Neural cell (in vitro differentiated cells): ENCODE measurements around the gene NPFF. TPM values are rescaled to one million over a fixed set of nuclear protein-coding genes. Genes with fewer than 3 reads are reported as not detected.

Source experiments
- H2AFZ ChIP-seq: fragments of 200-600, 300-800 bp; sonication (generic), shearing (Covaris generic); 2 replicates; pipeline ENCODE4 v1.6.0; 2014; ENCODE audit warnings: low read depth, mild to moderate bottlenecking, antibody characterized with exemption, low read length, moderate library complexity
- H3F3A ChIP-seq: fragments of 200-600 bp; shearing (Covaris generic); 2 replicates; pipeline ENCODE4 v1.6.1; 2016; ENCODE audit warnings: mild to moderate bottlenecking, moderate library complexity, mixed read lengths, antibody characterized with exemption, low read length; ENCODE audit not compliant: insufficient read depth, poor library complexity, severe bottlenecking
- H3K27ac ChIP-seq: fragments of 200-600, 300-800 bp; sonication (generic), shearing (Covaris generic); 2 replicates; pipeline ENCODE4 v1.5.1; 2014; ENCODE audit warnings: mild to moderate bottlenecking, low read length, moderate library complexity
- H3K27me3 ChIP-seq: fragments of 300-800, 200-600 bp; sonication (generic), shearing (Covaris generic); 2 replicates; pipeline ENCODE4 v1.6.0; 2014; ENCODE audit warnings: mild to moderate bottlenecking, low read depth, low read length, moderate library complexity; ENCODE audit not compliant: insufficient read depth
- H3K36me3 ChIP-seq: fragments of 300-800, 200-600 bp; sonication (generic), shearing (Covaris generic); 2 replicates; pipeline ENCODE4 v1.5.1; 2014; ENCODE audit warnings: mild to moderate bottlenecking, antibody characterized with exemption, low read length, moderate library complexity; ENCODE audit not compliant: insufficient read depth
- H3K4me2 ChIP-seq: fragments of 300-800, 200-600 bp; sonication (generic), shearing (Covaris generic); 2 replicates; pipeline ENCODE4 v1.6.0; 2014; ENCODE audit warnings: mild to moderate bottlenecking, low read length
- H3K4me3 ChIP-seq: fragments of 300-800, 200-600 bp; sonication (generic), shearing (Covaris generic); 2 replicates; pipeline ENCODE4 v1.5.1; 2014; ENCODE audit warnings: mild to moderate bottlenecking, low read length, moderate library complexity
- H3K79me2 ChIP-seq: fragments of 200-600 bp; shearing (Covaris generic); replicated peaks from 2 replicates; pipeline ENCODE4 v1.6.0; 2014; ENCODE audit warnings: mild to moderate bottlenecking, low read length, moderate library complexity; ENCODE audit not compliant: insufficient read depth
- H3K9ac ChIP-seq: fragments of 300-800, 200-600 bp; sonication (generic), shearing (Covaris generic); 2 replicates; pipeline ENCODE4 v1.6.1; 2016; ENCODE audit warnings: mild to moderate bottlenecking, low read length, mixed read lengths
- H3K9me2 ChIP-seq: fragments of 200-600 bp; shearing (Covaris generic); 2 replicates; pipeline ENCODE4 v1.6.1; 2016; ENCODE audit warnings: mild to moderate bottlenecking, low read length, mixed read lengths; ENCODE audit not compliant: insufficient read depth
- H3K9me3 ChIP-seq: fragments of 200-600, 300-800 bp; sonication (generic), shearing (Covaris generic); 2 replicates; pipeline ENCODE4 v1.6.1; 2016; ENCODE audit warnings: mild to moderate bottlenecking, mixed run types, low read length, moderate library complexity, mixed read lengths
- H4K20me1 ChIP-seq: fragments of 200-600 bp; shearing (Covaris generic); 2 replicates; pipeline ENCODE4 v1.6.1; 2016; ENCODE audit warnings: mild to moderate bottlenecking, mixed run types; ENCODE audit not compliant: insufficient read depth
- EP300 ChIP-seq: fragments of 450-650 bp; conservative IDR thresholded peaks from 2 replicates; pipeline ENCODE4 v1.6.1; 2014; ENCODE audit warnings: antibody characterized with exemption, mild to moderate bottlenecking, moderate library complexity; ENCODE audit not compliant: poor library complexity, severe bottlenecking
- EZH2 ChIP-seq: fragments of 200-600, 300-800 bp; shearing (Covaris generic), sonication (generic); IDR thresholded peaks from 2 replicates; pipeline ENCODE4 v1.6.1; 2014; ENCODE audit warnings: antibody characterized with exemption, low read length, borderline replicate concordance, mild to moderate bottlenecking; ENCODE audit not compliant: insufficient read depth, poor library complexity, severe bottlenecking
- MXI1 ChIP-seq: fragments of 450-650 bp; conservative IDR thresholded peaks from 2 replicates; pipeline ENCODE4 v1.6.1; 2014; ENCODE audit warnings: antibody characterized with exemption, mild to moderate bottlenecking; ENCODE audit not compliant: poor library complexity, severe bottlenecking
- POLR2AphosphoS5 ChIP-seq: IDR thresholded peaks from 2 replicates; pipeline ENCODE4 v1.6.1; 2012
- RAD21 ChIP-seq: fragments of 450-650 bp; conservative IDR thresholded peaks from 2 replicates; pipeline ENCODE4 v1.6.1; 2014; ENCODE audit warnings: antibody characterized with exemption, mild to moderate bottlenecking, moderate library complexity
- SMC3 ChIP-seq: fragments of 450-650 bp; conservative IDR thresholded peaks from 2 replicates; pipeline ENCODE4 v1.6.1; 2014; ENCODE audit warnings: antibody characterized with exemption, mild to moderate bottlenecking, moderate library complexity; ENCODE audit not compliant: poor library complexity
- TAF1 ChIP-seq: IDR thresholded peaks from 2 replicates; pipeline ENCODE4 v1.6.1; 2012; ENCODE audit warnings: low read depth
- polyA plus RNA-seq: library from polyadenylated mRNA; depleted of rRNA; stranded (reverse); fragments of >200 nt; gene quantifications from 2 replicates; pipeline ENCODE4 v1.2.3, GENCODE V29; 2014
- TF ChIP-seq, protein P1 (sequence below): fragments of 450-650 bp; IDR thresholded peaks from 2 replicates; pipeline ENCODE4 v1.5.1; 2014; ENCODE audit warnings: antibody characterized with exemption, mild to moderate bottlenecking, moderate library complexity; ENCODE audit not compliant: poor library complexity, severe bottlenecking
- TF ChIP-seq, protein P2 (sequence below): IDR thresholded peaks from 2 replicates; pipeline ENCODE4 v1.6.1; 2012; ENCODE audit warnings: borderline replicate concordance

NPFF gene
- polyA plus RNA-seq, 1 donor from 2014 or later: not detected

DNA sequence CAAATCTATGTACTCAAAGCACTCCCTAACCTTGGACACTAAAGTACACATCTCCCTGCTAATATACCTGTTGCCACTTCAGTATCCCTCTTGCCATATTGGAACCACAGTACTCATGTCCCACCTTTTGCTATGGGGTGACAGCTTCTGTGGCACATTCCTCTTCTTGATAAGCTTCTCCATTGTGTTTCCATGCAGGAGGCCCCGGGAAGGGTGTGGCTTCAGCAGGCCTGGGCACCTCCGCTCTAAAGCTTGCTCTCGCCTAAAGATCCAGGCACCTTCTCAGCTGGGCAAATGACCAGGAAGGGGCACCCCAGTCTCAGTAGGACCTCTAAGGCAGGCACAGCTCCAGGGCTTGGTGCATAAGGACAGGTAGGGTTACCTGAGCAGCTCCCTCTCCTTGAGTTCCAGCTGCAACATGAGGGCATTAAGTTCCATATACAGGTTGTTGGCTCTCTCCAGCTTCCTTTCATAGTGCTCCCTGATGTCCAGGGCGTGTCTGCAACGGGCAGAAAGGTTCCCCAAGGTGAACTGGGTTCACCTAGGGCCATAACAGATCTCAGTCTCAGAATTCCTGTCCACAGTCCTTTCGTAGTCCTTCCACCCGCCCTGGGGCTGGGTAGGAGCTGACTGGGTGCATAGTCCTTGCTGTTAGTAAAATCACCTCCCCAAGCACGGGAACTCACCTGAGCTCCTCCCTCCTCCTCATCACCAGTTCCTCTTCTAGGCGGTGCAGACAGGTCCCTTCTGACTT lies 23.9 kb downstream of the NPFF start:
- no peaks in the 10 kb centered on the region for H3K36me3 ChIP-seq

DNA sequence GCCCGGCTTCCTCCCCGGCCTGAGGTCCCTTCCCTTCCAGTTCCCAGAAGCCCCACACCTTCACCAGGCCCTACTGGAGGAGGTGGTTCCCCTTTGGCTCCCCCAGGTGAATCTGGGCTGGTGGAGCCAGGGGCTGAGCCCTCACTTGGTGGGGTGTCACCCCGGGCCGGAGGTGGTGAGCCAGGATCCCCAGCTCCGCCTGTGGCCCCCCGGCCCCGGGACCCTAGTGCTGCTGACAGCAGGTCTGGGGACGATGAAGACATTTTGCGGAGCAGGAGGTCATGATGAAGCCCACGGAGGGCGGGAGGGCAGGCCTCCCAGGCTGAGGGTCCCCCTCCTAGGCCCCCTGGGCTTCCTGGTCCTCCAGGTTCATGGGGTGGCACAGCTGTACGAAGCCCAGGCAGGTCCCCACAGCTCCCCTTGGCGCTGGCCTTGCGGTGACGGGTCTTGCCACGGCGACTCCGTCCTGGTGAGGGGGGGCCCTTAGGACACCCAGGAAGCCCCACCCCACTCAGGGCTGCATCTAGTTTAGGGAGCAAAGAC lies 24.6 kb downstream of the NPFF start:
- Histone ChIP-seq H3K36me3 (no peaks in the 10 kb centered on the region), H3K27ac (no peak overlapping the region)

More for the DNA sequence above, 23.9 kb downstream of the NPFF start:
- Histone ChIP-seq H3K9me3 (no peaks in the 10 kb centered on the region), H3K79me2 (peaks cover 13% of the 10 kb centered on the region), H3K4me3 (no peak overlapping the region), H3K4me2 (no peak overlapping the region), H4K20me1 (peaks cover 7% of the 10 kb centered on the region), H3K9me2 (no peaks in the 10 kb centered on the region), H3K27ac (no peak overlapping the region), H3K9ac (no peak overlapping the region), H3F3A (no peaks in the 10 kb centered on the region), H3K27me3 (no peaks in the 10 kb centered on the region), H2AFZ (no peak overlapping the region)
- TF ChIP-seq, protein P1, sequence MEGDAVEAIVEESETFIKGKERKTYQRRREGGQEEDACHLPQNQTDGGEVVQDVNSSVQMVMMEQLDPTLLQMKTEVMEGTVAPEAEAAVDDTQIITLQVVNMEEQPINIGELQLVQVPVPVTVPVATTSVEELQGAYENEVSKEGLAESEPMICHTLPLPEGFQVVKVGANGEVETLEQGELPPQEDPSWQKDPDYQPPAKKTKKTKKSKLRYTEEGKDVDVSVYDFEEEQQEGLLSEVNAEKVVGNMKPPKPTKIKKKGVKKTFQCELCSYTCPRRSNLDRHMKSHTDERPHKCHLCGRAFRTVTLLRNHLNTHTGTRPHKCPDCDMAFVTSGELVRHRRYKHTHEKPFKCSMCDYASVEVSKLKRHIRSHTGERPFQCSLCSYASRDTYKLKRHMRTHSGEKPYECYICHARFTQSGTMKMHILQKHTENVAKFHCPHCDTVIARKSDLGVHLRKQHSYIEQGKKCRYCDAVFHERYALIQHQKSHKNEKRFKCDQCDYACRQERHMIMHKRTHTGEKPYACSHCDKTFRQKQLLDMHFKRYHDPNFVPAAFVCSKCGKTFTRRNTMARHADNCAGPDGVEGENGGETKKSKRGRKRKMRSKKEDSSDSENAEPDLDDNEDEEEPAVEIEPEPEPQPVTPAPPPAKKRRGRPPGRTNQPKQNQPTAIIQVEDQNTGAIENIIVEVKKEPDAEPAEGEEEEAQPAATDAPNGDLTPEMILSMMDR: no peak
- peak; percentile 20 for TF ChIP-seq POLR2AphosphoS5
- TF ChIP-seq MXI1: no peak
- TF ChIP-seq, protein P2, sequence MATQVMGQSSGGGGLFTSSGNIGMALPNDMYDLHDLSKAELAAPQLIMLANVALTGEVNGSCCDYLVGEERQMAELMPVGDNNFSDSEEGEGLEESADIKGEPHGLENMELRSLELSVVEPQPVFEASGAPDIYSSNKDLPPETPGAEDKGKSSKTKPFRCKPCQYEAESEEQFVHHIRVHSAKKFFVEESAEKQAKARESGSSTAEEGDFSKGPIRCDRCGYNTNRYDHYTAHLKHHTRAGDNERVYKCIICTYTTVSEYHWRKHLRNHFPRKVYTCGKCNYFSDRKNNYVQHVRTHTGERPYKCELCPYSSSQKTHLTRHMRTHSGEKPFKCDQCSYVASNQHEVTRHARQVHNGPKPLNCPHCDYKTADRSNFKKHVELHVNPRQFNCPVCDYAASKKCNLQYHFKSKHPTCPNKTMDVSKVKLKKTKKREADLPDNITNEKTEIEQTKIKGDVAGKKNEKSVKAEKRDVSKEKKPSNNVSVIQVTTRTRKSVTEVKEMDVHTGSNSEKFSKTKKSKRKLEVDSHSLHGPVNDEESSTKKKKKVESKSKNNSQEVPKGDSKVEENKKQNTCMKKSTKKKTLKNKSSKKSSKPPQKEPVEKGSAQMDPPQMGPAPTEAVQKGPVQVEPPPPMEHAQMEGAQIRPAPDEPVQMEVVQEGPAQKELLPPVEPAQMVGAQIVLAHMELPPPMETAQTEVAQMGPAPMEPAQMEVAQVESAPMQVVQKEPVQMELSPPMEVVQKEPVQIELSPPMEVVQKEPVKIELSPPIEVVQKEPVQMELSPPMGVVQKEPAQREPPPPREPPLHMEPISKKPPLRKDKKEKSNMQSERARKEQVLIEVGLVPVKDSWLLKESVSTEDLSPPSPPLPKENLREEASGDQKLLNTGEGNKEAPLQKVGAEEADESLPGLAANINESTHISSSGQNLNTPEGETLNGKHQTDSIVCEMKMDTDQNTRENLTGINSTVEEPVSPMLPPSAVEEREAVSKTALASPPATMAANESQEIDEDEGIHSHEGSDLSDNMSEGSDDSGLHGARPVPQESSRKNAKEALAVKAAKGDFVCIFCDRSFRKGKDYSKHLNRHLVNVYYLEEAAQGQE: no peak

More for the DNA sequence above, 24.6 kb downstream of the NPFF start:
- no peak overlapping the region for H2AFZ ChIP-seq
- no peak overlapping the region for H3K9ac ChIP-seq
- peaks cover 6% of the 10 kb centered on the region for H3K79me2 ChIP-seq
- no peaks in the 10 kb centered on the region for H3F3A ChIP-seq
- peaks cover 7% of the 10 kb centered on the region for H4K20me1 ChIP-seq
- no peaks in the 10 kb centered on the region for H3K27me3 ChIP-seq
- H3K9me3 ChIP-seq: no peaks in the 10 kb centered on the region
- H3K4me3 ChIP-seq: no peak overlapping the region
- TF ChIP-seq POLR2AphosphoS5: no peak
- no peak for TF ChIP-seq MXI1
- no peak for TF ChIP-seq SMC3
- no peak for TF ChIP-seq EZH2
- TF ChIP-seq EP300: no peak
- TF ChIP-seq RAD21: no peak
- TF ChIP-seq TAF1: no peak
- TF ChIP-seq, protein P2: no peak
- TF ChIP-seq, protein P1: no peak
- H3K4me2 ChIP-seq: no peak overlapping the region
- no peaks in the 10 kb centered on the region for H3K9me2 ChIP-seq
